HepG2 (cell line): ENCODE results near the gene ETFRF1. TPM values are rescaled to one million over a fixed set of nuclear protein-coding genes. Genes with fewer than 3 reads are reported as not detected.

Source experiments
- ADNP ChIP-seq: sonication (generic); formaldehyde crosslinking; IDR thresholded peaks from 2 replicates; pipeline ENCODE4 v1.4.0; 2020; ENCODE audit warnings: missing genetic modification reagents
- AGO2 ChIP-seq: fragments of 200-400 bp; formaldehyde crosslinking; optimal IDR thresholded peaks from 2 replicates; pipeline ENCODE3; 2017; ENCODE audit warnings: mild to moderate bottlenecking, low read depth, low read length, moderate library complexity
- CAMTA2 ChIP-seq: sonication (generic); formaldehyde crosslinking; IDR thresholded peaks from 2 replicates; pipeline ENCODE4 v1.4.0; 2020; ENCODE audit warnings: mild to moderate bottlenecking, missing genetic modification reagents, borderline replicate concordance
- CEBPB ChIP-seq: IDR thresholded peaks from 2 replicates; pipeline ENCODE4 v1.6.1; 2011; ENCODE audit warnings: low read depth, low read length, improper control_type of control experiment, borderline replicate concordance
- CHD2 ChIP-seq: IDR thresholded peaks from 2 replicates; pipeline ENCODE4 v1.6.1; 2011; ENCODE audit warnings: low read depth, low read length, improper control_type of control experiment
- ELF1 ChIP-seq: sonication (generic); formaldehyde crosslinking; IDR thresholded peaks from 2 replicates; pipeline ENCODE4 v1.4.0; 2020; ENCODE audit warnings: missing genetic modification reagents
- FOXA3 ChIP-seq: IDR thresholded peaks from 2 replicates; pipeline ENCODE4 v1.6.1; 2016; ENCODE audit warnings: missing genetic modification reagents, missing compliant biosample characterization
- GMEB1 ChIP-seq: sonication (generic); formaldehyde crosslinking; IDR thresholded peaks from 2 replicates; pipeline ENCODE4 v1.5.1; 2020; ENCODE audit warnings: missing genetic modification reagents, mild to moderate bottlenecking, borderline replicate concordance
- HDAC6 ChIP-seq: fragments of 200-600 bp; sonication (generic); IDR thresholded peaks from 2 replicates; pipeline ENCODE4 v1.7.0; 2017; ENCODE audit warnings: mild to moderate bottlenecking, antibody characterized with exemption, low read length, low read depth
- HIVEP1 ChIP-seq: sonication (generic); formaldehyde crosslinking; IDR thresholded peaks from 2 replicates; pipeline ENCODE4 v1.4.0; 2020; ENCODE audit warnings: mild to moderate bottlenecking, missing genetic modification reagents
- HNRNPK ChIP-seq: fragments of 200-400 bp; formaldehyde crosslinking; IDR thresholded peaks from 2 replicates; pipeline ENCODE4 v1.6.1; 2018; ENCODE audit warnings: low read length, low read depth, moderate library complexity, mild to moderate bottlenecking; ENCODE audit not compliant: poor library complexity, severe bottlenecking
- KDM1A ChIP-seq: IDR thresholded peaks from 2 replicates; pipeline ENCODE4 v1.6.1; 2016; ENCODE audit warnings: missing compliant biosample characterization
- KDM5B ChIP-seq: sonication (generic); formaldehyde crosslinking; IDR thresholded peaks from 2 replicates; pipeline ENCODE4 v1.4.0; 2020; ENCODE audit warnings: missing genetic modification reagents, mild to moderate bottlenecking, borderline replicate concordance
- NFKB2 ChIP-seq: sonication (generic); formaldehyde crosslinking; IDR thresholded peaks from 2 replicates; pipeline ENCODE4 v1.4.0; 2020; ENCODE audit warnings: missing genetic modification reagents, borderline replicate concordance
- NR1H2 ChIP-seq: sonication (generic); formaldehyde crosslinking; IDR thresholded peaks from 2 replicates; pipeline ENCODE4 v1.8.1; 2022; ENCODE audit warnings: low read depth, missing genetic modification reagents, borderline replicate concordance
- PHF8 ChIP-seq: sonication (generic); formaldehyde crosslinking; IDR thresholded peaks from 2 replicates; pipeline ENCODE4 v1.5.0; 2020; ENCODE audit warnings: missing genetic modification reagents
- RBM39 ChIP-seq: fragments of 200-400 bp; formaldehyde crosslinking; IDR thresholded peaks from one replicate; pipeline ENCODE4 v1.6.1; 2018; ENCODE audit warnings: antibody characterized with exemption, mild to moderate bottlenecking, low read depth, low read length; ENCODE audit not compliant: poor library complexity, severe bottlenecking
- SP2 ChIP-seq: sonication (generic); formaldehyde crosslinking; IDR thresholded peaks from 2 replicates; pipeline ENCODE4 v1.5.1; 2020; ENCODE audit warnings: mild to moderate bottlenecking, missing genetic modification reagents
- TBP ChIP-seq: sonication (generic); formaldehyde crosslinking; IDR thresholded peaks from 2 replicates; pipeline ENCODE4 v1.5.0; 2020; ENCODE audit warnings: missing genetic modification reagents
- TFAP4 ChIP-seq: sonication (generic); IDR thresholded peaks from 2 replicates; pipeline ENCODE4 v1.6.1; 2016; ENCODE audit warnings: low read depth, borderline replicate concordance
- TOPORS ChIP-seq: sonication (generic); formaldehyde crosslinking; IDR thresholded peaks from 2 replicates; pipeline ENCODE4 v1.8.0; 2023; ENCODE audit warnings: mild to moderate bottlenecking, missing genetic modification reagents
- ZBTB3 ChIP-seq: sonication (generic); formaldehyde crosslinking; IDR thresholded peaks from 2 replicates; pipeline ENCODE4 v1.4.0; 2020; ENCODE audit warnings: low read depth, mild to moderate bottlenecking, moderate library complexity, missing genetic modification reagents, borderline replicate concordance
- ZFX ChIP-seq: sonication (generic); formaldehyde crosslinking; IDR thresholded peaks from 2 replicates; pipeline ENCODE4 v1.4.0; 2020; ENCODE audit warnings: mild to moderate bottlenecking, low read depth, missing genetic modification reagents, moderate library complexity
- ZNF101 ChIP-seq: sonication (generic); formaldehyde crosslinking; IDR thresholded peaks from 2 replicates; pipeline ENCODE4 v1.4.0; 2020; ENCODE audit warnings: mild to moderate bottlenecking, low read depth, missing genetic modification reagents, borderline replicate concordance
- ZNF20 ChIP-seq: sonication (generic); formaldehyde crosslinking; IDR thresholded peaks from 2 replicates; pipeline ENCODE4 v1.4.0; 2020; ENCODE audit warnings: mild to moderate bottlenecking, moderate library complexity, missing genetic modification reagents
- ZNF496 ChIP-seq: sonication (generic); formaldehyde crosslinking; IDR thresholded peaks from 2 replicates; pipeline ENCODE4 v1.8.1; 2023; ENCODE audit warnings: mild to moderate bottlenecking, moderate library complexity, missing genetic modification reagents; ENCODE audit not compliant: insufficient replicate concordance
- ZNF552 ChIP-seq: sonication (generic); formaldehyde crosslinking; IDR thresholded peaks from 2 replicates; pipeline ENCODE4 v1.9.0; 2022; ENCODE audit warnings: missing genetic modification reagents, mild to moderate bottlenecking, borderline replicate concordance
- ZNF766 ChIP-seq: sonication (generic); formaldehyde crosslinking; IDR thresholded peaks from 2 replicates; pipeline ENCODE4 v1.5.0; 2020; ENCODE audit warnings: missing genetic modification reagents, borderline replicate concordance
- ZNF772 ChIP-seq: sonication (generic); formaldehyde crosslinking; IDR thresholded peaks from 2 replicates; pipeline ENCODE4 v1.5.0; 2020; ENCODE audit warnings: mild to moderate bottlenecking, missing genetic modification reagents
- ZSCAN25 ChIP-seq: sonication (generic); formaldehyde crosslinking; IDR thresholded peaks from 2 replicates; pipeline ENCODE4 v1.8.0; 2022; ENCODE audit warnings: mild to moderate bottlenecking, missing genetic modification reagents
- polyA plus RNA-seq, 8 experiments: library from polyadenylated mRNA; depleted of rRNA in 3 of 8; stranded (reverse) in 7 of 8; unstranded in 1 of 8; fragments of >200 nt; fragmentation: Illumina TruSeq in 4 of 8; extraction: Trizol in 4 of 8; gene quantifications; 2 replicates each; pipeline versions ENCODE4 v1.2.1 to v1.2.3, GENCODE V29; 2011 to 2016; ENCODE audit warnings: low read depth in 4 of 8, missing spikeins in 1 of 8, mixed read lengths in 1 of 8; ENCODE audit not compliant: insufficient read depth in 1 of 8
- total RNA-seq, 5 experiments: library from RNA; depleted of rRNA; stranded (reverse); fragments of >200 nt; fragmentation: Illumina TruSeq; extraction: Trizol; gene quantifications; 2 replicates each; pipeline ENCODE4 v1.2.3, GENCODE V29; 2016; ENCODE audit warnings: low read depth in 1 of 5

Gene ETFRF1
- total and polyA plus RNA-seq, 2 of the 13 experiments (the other 11 are each of a cell fraction or from before 2014, with no cell fraction given) = 6.8 to 7.0 TPM

- TF ChIP-seq HNRNPK (no peak), FOXA3 (CRISPR knock-in tag) (no peak), CHD2 (peak; percentile 11; the same call in 1 of the 2 replicates), ZBTB3 (CRISPR knock-in tag) (no peak), RBM39 (peak; percentile 3), PHF8 (CRISPR knock-in tag) (peak; percentile 6; the same call in 1 of the 2 replicates), ZSCAN25 (CRISPR knock-in tag) (0 out of 2 replicates have a peak, but pooled peaks have one; percentile 27), TFAP4 (no peak), ZNF766 (CRISPR knock-in tag) (no peak), CAMTA2 (CRISPR knock-in tag) (no peak), NFKB2 (CRISPR knock-in tag) (no peak), ZNF772 (CRISPR knock-in tag) (no peak), ZNF496 (no peak), ZFX (CRISPR knock-in tag) (no peak), TBP (CRISPR knock-in tag) (no peak), CEBPB (no peak), ZNF101 (CRISPR knock-in tag) (no peak), ELF1 (CRISPR knock-in tag) (no peak), GMEB1 (no peak), ADNP (CRISPR knock-in tag) (no peak), HDAC6 (no peak), KDM5B (CRISPR knock-in tag) (no peak), KDM1A (no peak), ZNF552 (CRISPR knock-in tag) (no peak), AGO2 (no peak), TOPORS (CRISPR knock-in tag) (no peak), SP2 (CRISPR knock-in tag) (no peak), ZNF20 (CRISPR knock-in tag) (no peak), NR1H2 (no peak), HIVEP1 (CRISPR knock-in tag) (no peak)
Observed at GRCh38 chr12:25249931-25250738, 55.1 kb downstream of the ETFRF1 start (continued).
